HCT116 (cell line): Measurements from ENCODE around the gene KCTD1. TPM values are rescaled to one million over a fixed set of nuclear protein-coding genes. Genes with fewer than 3 reads are reported as not detected.

ENCODE experiments used
- ATAC-seq: fragments of 200-7000 bp; cut with Tn5 transposase; 2 replicates; pipeline ENCODE4 v1.9.1; 2020; ENCODE audit warnings: mild to moderate bottlenecking, moderate library complexity
- BruUV-seq: library from RNA; stranded (reverse); fragments of 400-500 nt; replicated peaks from 2 replicates; lab custom pipeline; 2021; lab: Mats Ljungman, UMichigan
- CTCF ChIA-PET: fragments of 300-600 bp; sonication (Branson Sonifier 250); formaldehyde crosslinking; loops from one replicate; lab custom pipeline; 2021; ENCODE audit warnings: antibody characterized with exemption; lab: Charles Lee
- POLR2A ChIA-PET: fragments of 300-600, 350-600 bp; sonication (Branson Sonifier 250); formaldehyde crosslinking; loops from one replicate; lab custom pipeline; 2021; ENCODE audit warnings: antibody characterized with exemption; lab: Charles Lee
- RAD21 ChIA-PET, 2 experiments: fragments of 300-600 bp; sonication (Branson Sonifier 250); formaldehyde crosslinking; loops; one replicate each; lab custom pipeline; 2023; ENCODE audit warnings: low total read pairs in 2 of 2; ENCODE audit not compliant: uncharacterized antibody in 2 of 2, unreplicated experiment in 2 of 2, low non-redundant PET in 1 of 2; lab: Charles Lee
- DNase-seq: peaks from one replicate; pipeline ENCODE4 v3.0.0-alpha.2; 2010; ENCODE audit warnings: low read depth, low spot score
- H2AFZ ChIP-seq: fragments of 200-600 bp; shearing (Covaris generic), sonication (generic); 2 replicates; pipeline ENCODE4 v1.6.1; 2017; ENCODE audit warnings: low read depth, mixed run types, mixed read lengths, antibody characterized with exemption, low read length; ENCODE audit not compliant: poor library complexity, severe bottlenecking
- H3K27ac ChIP-seq: 2 replicates; pipeline ENCODE4 v1.5.1; 2012; ENCODE audit warnings: low read depth, low read length
- H3K27me3 ChIP-seq: fragments of 200-600 bp; sonication (generic); 2 replicates; pipeline ENCODE4 v1.6.1; 2016; ENCODE audit warnings: mixed run types, low read length, mixed read lengths; ENCODE audit not compliant: insufficient read depth
- H3K36me3 ChIP-seq, 2 experiments: fragments of 200-500 bp in 1 of 2; fragments of 200-600 bp in 1 of 2; sonication (Bioruptor generic) in 1 of 2; sonication (generic) in 1 of 2; 2 replicates each; pipeline versions ENCODE4 v1.5.1 to v1.6.1; 2014 to 2016; ENCODE audit warnings: low read length in 2 of 2, inconsistent platforms in 1 of 2, mixed read lengths in 1 of 2, mixed run types in 1 of 2; ENCODE audit not compliant: insufficient read depth in 2 of 2, control insufficient read depth in 1 of 2
- H3K4me1 ChIP-seq, 2 experiments: fragments of 200-600 bp in 1 of 2; sonication (generic) in 1 of 2; 2 replicates each; pipeline versions ENCODE4 v1.5.1 to v1.6.1; 2012 to 2017; ENCODE audit warnings: low read length in 2 of 2, inconsistent platforms in 1 of 2, mild to moderate bottlenecking in 1 of 2, mixed read lengths in 1 of 2, mixed run types in 1 of 2, moderate library complexity in 1 of 2; ENCODE audit not compliant: insufficient read depth in 2 of 2, control insufficient read depth in 1 of 2
- H3K4me2 ChIP-seq: fragments of 200-600 bp; sonication (generic); 2 replicates; pipeline ENCODE4 v1.6.1; 2017; ENCODE audit warnings: mixed run types, low read length, mixed read lengths
- H3K4me3 ChIP-seq, 2 experiments: fragments of 200-600 bp in 1 of 2; sonication (generic) in 1 of 2; replicated peaks in 1 of 2; 2 replicates each; pipeline ENCODE4 v1.5.1; 2011 to 2016; ENCODE audit warnings: low read length in 2 of 2, control low read depth in 1 of 2, low read depth in 1 of 2, mild to moderate bottlenecking in 1 of 2, mixed read lengths in 1 of 2, mixed run types in 1 of 2
- H3K79me2 ChIP-seq: fragments of 200-600 bp; sonication (generic); 2 replicates; pipeline ENCODE4 v1.6.1; 2017; ENCODE audit warnings: mild to moderate bottlenecking, mixed run types, low read length, moderate library complexity, mixed read lengths; ENCODE audit not compliant: insufficient read depth
- H3K9ac ChIP-seq: fragments of 200-600 bp; sonication (generic); 2 replicates; pipeline ENCODE4 v1.6.1; 2016; ENCODE audit warnings: low read length, mixed read lengths
- H3K9me2 ChIP-seq: fragments of 200-600 bp; sonication (generic), shearing (Covaris generic); 2 replicates; pipeline ENCODE4 v1.6.1; 2017; ENCODE audit warnings: mixed run types, mild to moderate bottlenecking, moderate library complexity; ENCODE audit not compliant: insufficient read depth
- H3K9me3 ChIP-seq, 2 experiments: fragments of 200-500 bp in 1 of 2; fragments of 200-600 bp in 1 of 2; sonication (Bioruptor generic) in 1 of 2; sonication (generic) in 1 of 2; 2 replicates each; pipeline ENCODE4 v1.6.1; 2014 to 2017; ENCODE audit warnings: low read length in 2 of 2, mixed read lengths in 2 of 2, inconsistent platforms in 1 of 2, low read depth in 1 of 2, mild to moderate bottlenecking in 1 of 2, mixed run types in 1 of 2, moderate library complexity in 1 of 2; ENCODE audit not compliant: control insufficient read depth in 1 of 2, insufficient read depth in 1 of 2
- H4K20me1 ChIP-seq: fragments of 200-600 bp; sonication (generic), shearing (Covaris generic); 2 replicates; pipeline ENCODE4 v1.6.1; 2017; ENCODE audit warnings: mixed run types, mild to moderate bottlenecking, moderate library complexity; ENCODE audit not compliant: insufficient read depth
- CBX3 ChIP-seq: IDR thresholded peaks from 2 replicates; pipeline ENCODE4 v1.6.1; 2012; ENCODE audit warnings: low read depth
- EGR1 ChIP-seq: IDR thresholded peaks from 2 replicates; pipeline ENCODE4 v1.6.1; 2012; ENCODE audit warnings: low read depth
- ELF1 ChIP-seq: IDR thresholded peaks from 2 replicates; pipeline ENCODE4 v1.6.1; 2012; ENCODE audit warnings: low read depth, borderline replicate concordance
- EZH2phosphoT487 ChIP-seq: fragments of 200-600 bp; IDR thresholded peaks from 2 replicates; pipeline ENCODE4 v1.6.1; 2018; ENCODE audit warnings: antibody characterized with exemption, borderline replicate concordance
- JUND ChIP-seq: IDR thresholded peaks from 2 replicates; pipeline ENCODE4 v1.6.1; 2012
- POLR2A ChIP-seq: IDR thresholded peaks from 2 replicates; pipeline ENCODE4 v1.7.0; 2011; ENCODE audit warnings: borderline replicate concordance; ENCODE audit not compliant: insufficient read depth, insufficient read length; ENCODE audit errors: extremely low read depth
- POLR2AphosphoS5 ChIP-seq: IDR thresholded peaks from 2 replicates; pipeline ENCODE4 v1.6.1; 2011; ENCODE audit warnings: mild to moderate bottlenecking, low read depth, low read length, moderate library complexity
- RAD21 ChIP-seq: IDR thresholded peaks from 2 replicates; pipeline ENCODE4 v1.6.1; 2012; ENCODE audit warnings: low read depth, mild to moderate bottlenecking
- SP1 ChIP-seq: IDR thresholded peaks from 2 replicates; pipeline ENCODE4 v1.6.1; 2012; ENCODE audit warnings: low read depth
- SRF ChIP-seq: IDR thresholded peaks from 2 replicates; pipeline ENCODE4 v1.6.1; 2012; ENCODE audit warnings: low read depth
- TCF7L2 ChIP-seq: IDR thresholded peaks from 2 replicates; pipeline ENCODE4 v1.7.0; 2011; ENCODE audit warnings: borderline replicate concordance, inconsistent platforms; ENCODE audit not compliant: insufficient read depth, insufficient read length; ENCODE audit errors: extremely low read depth
- YY1 ChIP-seq: IDR thresholded peaks from 2 replicates; pipeline ENCODE4 v1.6.1; 2011; ENCODE audit warnings: low read length, low read depth, moderate library complexity, mild to moderate bottlenecking; ENCODE audit not compliant: insufficient replicate concordance; ENCODE audit errors: extremely low read depth
- ZFX ChIP-seq: fragments of 450-650 bp; IDR thresholded peaks from 2 replicates; pipeline ENCODE4 v1.6.1; 2017
- ZNF274 ChIP-seq: fragments of 200-500 bp; sonication (Bioruptor generic); IDR thresholded peaks from 2 replicates; pipeline ENCODE4 v1.6.1; 2014; ENCODE audit warnings: mild to moderate bottlenecking, low read depth, low read length, inconsistent platforms
- intact Hi-C: fragments of 100-400 bp; cut with micrococcal nuclease; formaldehyde crosslinking; loops from 2 replicates; pipeline ENCODE4 v1.10.0; 2022
- total RNA-seq: library from RNA; stranded (reverse); gene quantifications from one replicate; pipeline ENCODE4 v1.2.1, GENCODE V29; 2021; ENCODE audit not compliant: unreplicated experiment
- TF ChIP-seq, protein P1 (sequence below): IDR thresholded peaks from 2 replicates; pipeline ENCODE4 v1.6.1; 2011; ENCODE audit warnings: mild to moderate bottlenecking, low read length, moderate library complexity; ENCODE audit not compliant: insufficient replicate concordance; ENCODE audit errors: extremely low read depth
- TF ChIP-seq, protein P2 (sequence below): IDR thresholded peaks from 2 replicates; pipeline ENCODE4 v1.6.1; 2012; ENCODE audit warnings: low read depth

KCTD1 gene
- total RNA-seq, 1 experiment from 2014 or later: 16.8 TPM

DNA sequence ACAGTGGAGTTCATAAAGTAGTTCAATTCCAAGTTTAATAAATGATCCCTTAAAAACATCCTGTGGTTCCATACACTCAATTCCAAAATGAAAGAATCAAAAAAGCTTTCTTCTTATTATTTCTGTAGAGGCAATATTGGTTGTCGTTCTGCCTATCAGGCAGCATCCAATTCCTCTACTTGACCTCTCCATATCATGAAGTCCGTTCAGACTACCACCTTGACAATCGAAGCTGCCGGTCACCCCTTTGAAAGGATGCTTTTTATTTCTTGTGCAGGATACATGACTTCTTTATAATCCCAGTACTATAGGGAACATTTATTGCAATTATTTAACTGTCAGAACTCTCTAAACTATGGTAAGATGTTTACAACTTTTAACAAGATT is 3.3 kb upstream of the KCTD1 start (continued):
- TF ChIP-seq, protein P1, sequence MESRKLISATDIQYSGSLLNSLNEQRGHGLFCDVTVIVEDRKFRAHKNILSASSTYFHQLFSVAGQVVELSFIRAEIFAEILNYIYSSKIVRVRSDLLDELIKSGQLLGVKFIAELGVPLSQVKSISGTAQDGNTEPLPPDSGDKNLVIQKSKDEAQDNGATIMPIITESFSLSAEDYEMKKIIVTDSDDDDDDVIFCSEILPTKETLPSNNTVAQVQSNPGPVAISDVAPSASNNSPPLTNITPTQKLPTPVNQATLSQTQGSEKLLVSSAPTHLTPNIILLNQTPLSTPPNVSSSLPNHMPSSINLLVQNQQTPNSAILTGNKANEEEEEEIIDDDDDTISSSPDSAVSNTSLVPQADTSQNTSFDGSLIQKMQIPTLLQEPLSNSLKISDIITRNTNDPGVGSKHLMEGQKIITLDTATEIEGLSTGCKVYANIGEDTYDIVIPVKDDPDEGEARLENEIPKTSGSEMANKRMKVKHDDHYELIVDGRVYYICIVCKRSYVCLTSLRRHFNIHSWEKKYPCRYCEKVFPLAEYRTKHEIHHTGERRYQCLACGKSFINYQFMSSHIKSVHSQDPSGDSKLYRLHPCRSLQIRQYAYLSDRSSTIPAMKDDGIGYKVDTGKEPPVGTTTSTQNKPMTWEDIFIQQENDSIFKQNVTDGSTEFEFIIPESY: no peak
- TF ChIP-seq EGR1 (no peak), SRF (no peak), CBX3 (no peak), POLR2A (no peak)

- DNase-seq (no peak), ATAC-seq (no peak)
- POLR2A ChIA-PET: no interaction called here
- H3K79me2 ChIP-seq: peaks cover 10% of the 10 kb centered on the region; the same call in 1 of the 2 replicates
- no peaks in the 10 kb centered on the region for H3K27me3 ChIP-seq
- CTCF ChIA-PET: no interaction called here
- BruUV-seq: no TSS peak
- H3K9ac ChIP-seq: no peak overlapping the region
- no peaks in the 10 kb centered on the region for H3K9me3 ChIP-seq
- no peaks in the 10 kb centered on the region for H3K9me2 ChIP-seq
- H3K4me3 ChIP-seq: no peak overlapping the region
- H2AFZ ChIP-seq: no peak overlapping the region
- H3K4me1 ChIP-seq: peaks cover 6 to 10% of the 10 kb centered on the region in 2 experiments; a peak in 3 of 4 replicates
- no peak overlapping the region for H3K27ac ChIP-seq
- no peaks in the 10 kb centered on the region for H4K20me1 ChIP-seq
- intact Hi-C loops: no loop called here
- RAD21 ChIA-PET: no interaction called here
- no peak overlapping the region for H3K4me2 ChIP-seq
- no peaks in the 10 kb centered on the region for H3K36me3 ChIP-seq
- TF ChIP-seq SP1 (no peak), TCF7L2 (no peak), ZFX (no peak), CBX3 (no peak), JUND (no peak), POLR2AphosphoS5 (no peak), RAD21 (no peak), ZNF274 (no peak), YY1 (no peak), EZH2phosphoT487 (no peak), ELF1 (no peak)
- TF ChIP-seq, protein P1: no peak
- TF ChIP-seq, protein P2, sequence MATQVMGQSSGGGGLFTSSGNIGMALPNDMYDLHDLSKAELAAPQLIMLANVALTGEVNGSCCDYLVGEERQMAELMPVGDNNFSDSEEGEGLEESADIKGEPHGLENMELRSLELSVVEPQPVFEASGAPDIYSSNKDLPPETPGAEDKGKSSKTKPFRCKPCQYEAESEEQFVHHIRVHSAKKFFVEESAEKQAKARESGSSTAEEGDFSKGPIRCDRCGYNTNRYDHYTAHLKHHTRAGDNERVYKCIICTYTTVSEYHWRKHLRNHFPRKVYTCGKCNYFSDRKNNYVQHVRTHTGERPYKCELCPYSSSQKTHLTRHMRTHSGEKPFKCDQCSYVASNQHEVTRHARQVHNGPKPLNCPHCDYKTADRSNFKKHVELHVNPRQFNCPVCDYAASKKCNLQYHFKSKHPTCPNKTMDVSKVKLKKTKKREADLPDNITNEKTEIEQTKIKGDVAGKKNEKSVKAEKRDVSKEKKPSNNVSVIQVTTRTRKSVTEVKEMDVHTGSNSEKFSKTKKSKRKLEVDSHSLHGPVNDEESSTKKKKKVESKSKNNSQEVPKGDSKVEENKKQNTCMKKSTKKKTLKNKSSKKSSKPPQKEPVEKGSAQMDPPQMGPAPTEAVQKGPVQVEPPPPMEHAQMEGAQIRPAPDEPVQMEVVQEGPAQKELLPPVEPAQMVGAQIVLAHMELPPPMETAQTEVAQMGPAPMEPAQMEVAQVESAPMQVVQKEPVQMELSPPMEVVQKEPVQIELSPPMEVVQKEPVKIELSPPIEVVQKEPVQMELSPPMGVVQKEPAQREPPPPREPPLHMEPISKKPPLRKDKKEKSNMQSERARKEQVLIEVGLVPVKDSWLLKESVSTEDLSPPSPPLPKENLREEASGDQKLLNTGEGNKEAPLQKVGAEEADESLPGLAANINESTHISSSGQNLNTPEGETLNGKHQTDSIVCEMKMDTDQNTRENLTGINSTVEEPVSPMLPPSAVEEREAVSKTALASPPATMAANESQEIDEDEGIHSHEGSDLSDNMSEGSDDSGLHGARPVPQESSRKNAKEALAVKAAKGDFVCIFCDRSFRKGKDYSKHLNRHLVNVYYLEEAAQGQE: no peak
Observed at GRCh38 chr18:26550998-26551694, 2.8 kb upstream of the KCTD1 start.
